GM18951 (cell line): ENCODE results near the gene SGCA.

Experiments used
- POLR2A ChIP-seq: IDR thresholded peaks from 4 replicates; pipeline ENCODE4 v1.6.1; 2011; ENCODE audit warnings: mild to moderate bottlenecking; ENCODE audit not compliant: insufficient read length, insufficient read depth; ENCODE audit errors: extremely low read depth
- in situ Hi-C: fragments of 300-500 bp; cut with MboI; formaldehyde crosslinking; loops from one replicate; pipeline ENCODE4 v1.12.0; 2022; ENCODE audit warnings: low sequenced_read_pairs, mixed read lengths, inconsistent platforms; ENCODE audit not compliant: unreplicated experiment

Gene SGCA

DNA sequence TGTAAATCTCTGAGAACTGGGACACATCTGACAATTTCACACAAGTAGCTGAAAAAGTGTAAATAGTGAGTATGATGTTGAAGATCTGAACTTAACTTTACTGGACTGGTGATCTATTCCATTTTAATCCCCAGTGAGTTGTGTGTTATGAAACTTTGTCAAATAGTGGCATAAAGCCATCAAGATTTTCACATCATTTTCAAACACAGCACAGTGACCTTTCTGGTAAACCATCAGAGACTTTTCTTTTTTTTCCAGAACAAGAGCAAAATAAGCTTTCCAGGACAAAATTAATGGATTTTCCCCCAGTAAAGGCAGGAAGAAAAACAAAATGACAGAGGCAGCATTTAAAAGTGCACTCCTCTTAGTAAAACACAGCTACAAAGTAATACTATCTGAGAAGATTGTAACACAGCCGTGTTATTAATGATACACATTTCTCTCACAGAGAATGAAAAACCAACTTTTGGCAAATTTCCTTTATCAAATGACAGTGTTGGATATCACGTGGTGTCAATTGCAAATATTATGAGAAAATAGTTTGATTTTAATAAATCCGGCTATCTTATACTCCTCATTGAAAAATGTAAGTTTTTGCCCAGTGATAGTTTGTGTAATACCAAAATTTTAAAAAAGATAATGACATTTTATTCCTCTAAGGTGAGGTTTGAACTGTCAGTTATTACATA is 52.4 kb downstream of the SGCA start:
- no peak for TF ChIP-seq POLR2A
- in situ Hi-C loops = no loop called here

DNA sequence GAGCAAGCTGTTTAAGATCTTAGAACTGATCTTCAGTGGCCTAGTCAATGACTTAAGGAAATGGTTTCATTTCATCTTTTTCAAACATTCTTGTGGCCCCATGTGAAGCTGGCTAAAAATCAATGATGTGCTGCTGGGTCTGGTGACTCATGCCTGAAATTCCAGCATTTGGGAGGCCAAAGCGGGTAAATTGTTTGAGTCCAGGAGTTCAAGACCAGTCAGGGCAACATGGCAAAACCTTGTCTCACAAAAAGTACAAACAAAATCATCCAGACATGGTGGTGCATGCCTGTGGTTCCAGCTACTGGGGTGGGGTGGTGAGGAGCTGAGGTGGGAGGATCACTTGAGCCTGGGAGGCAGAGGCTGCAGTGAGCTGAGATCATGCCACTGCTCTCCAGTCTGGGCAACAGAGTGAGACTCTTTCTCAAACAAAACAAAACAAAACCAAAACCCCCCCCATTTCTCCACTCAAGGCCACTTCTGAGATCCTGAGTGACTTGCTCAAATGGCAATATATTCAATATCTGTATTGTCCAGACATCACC is 53.0 kb downstream of the SGCA start:
- TF ChIP-seq POLR2A = no peak
- in situ Hi-C loops = no loop called here

DNA sequence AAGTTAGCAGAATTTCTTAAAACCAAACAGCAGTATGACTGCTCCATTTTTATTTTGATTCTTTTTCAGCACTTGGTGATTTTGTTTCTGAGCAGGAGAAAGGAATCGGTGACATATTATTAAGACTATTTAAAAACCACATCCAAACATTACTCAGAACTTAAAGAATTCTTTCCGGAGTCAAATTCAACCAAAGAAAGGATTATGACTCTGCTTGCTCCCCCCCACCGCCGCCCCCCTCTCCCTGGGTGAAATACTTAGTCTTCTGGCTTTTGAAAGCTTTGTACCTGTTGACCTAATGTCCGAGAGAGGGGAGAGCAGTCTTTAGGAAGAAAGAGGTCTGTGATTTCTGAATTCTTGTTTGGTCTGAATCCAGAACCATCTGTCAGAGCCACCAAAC is 53.5 kb downstream of the SGCA start:
- in situ Hi-C loops = no loop called here
- no peak for TF ChIP-seq POLR2A

GRCh38 chr17:50219939-50220465 is 54.2 kb downstream of the SGCA start:
- TF ChIP-seq POLR2A = no peak
- in situ Hi-C loops = no loop called here

DNA sequence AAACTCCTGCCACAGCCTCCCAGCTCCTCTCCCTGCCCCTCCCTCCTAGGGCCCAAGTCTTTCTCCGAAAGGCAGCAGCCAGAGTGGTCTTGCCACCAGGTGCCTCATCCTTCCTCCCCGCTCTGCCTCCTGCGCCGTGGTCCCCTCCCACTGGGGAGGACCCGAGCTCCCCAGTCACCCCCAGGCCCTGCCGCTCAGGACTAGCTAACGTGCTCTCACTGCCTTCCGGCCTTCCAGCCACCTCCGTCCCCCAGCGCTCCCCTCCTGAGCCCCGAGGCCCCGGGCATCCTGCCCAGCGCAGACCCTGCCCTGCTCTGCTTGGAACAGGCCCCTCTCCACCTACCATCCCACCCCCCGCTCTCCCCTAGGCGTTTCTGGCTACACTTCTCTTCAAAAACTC is 55.0 kb downstream of the SGCA start:
- in situ Hi-C loops = no loop called here
- no peak for TF ChIP-seq POLR2A

GRCh38 chr17:50221266-50221863 is 55.6 kb downstream of the SGCA start:
- TF ChIP-seq POLR2A = no peak
- in situ Hi-C loops = no loop called here

DNA sequence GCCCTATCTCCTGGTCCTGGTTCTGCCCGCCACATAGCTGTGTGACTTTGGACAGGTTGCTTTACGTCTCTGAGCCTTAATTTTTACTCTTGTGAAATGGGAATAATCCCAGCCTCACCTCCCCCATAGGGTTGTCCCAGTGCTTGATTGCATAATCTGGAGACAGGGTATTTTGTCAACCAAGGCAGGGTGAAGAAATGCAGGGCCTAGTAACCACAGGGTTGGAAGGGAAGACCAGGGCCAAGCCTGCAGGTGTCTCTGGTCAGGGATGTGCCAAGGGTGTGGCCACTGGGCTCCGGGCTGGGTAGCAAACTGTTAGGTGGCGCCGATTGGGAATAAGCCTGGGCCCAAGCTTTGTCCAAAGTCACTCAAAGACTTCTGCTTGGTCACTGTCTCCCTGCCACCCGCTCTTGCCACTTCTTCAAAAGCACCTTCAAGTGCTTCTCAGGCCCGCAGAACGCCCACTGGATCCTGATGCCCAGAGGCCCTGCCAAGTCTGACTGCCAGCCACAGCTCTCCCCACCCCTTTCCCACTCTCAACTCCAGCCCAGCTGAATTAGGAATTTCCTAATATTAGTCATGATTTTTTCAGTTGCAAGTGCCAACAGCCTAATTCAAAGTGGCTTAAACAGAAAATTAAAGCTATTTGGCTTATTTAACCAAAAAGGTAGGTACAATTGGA is 56.2 kb downstream of the SGCA start:
- in situ Hi-C loops = no loop called here
- TF ChIP-seq POLR2A = no peak

DNA sequence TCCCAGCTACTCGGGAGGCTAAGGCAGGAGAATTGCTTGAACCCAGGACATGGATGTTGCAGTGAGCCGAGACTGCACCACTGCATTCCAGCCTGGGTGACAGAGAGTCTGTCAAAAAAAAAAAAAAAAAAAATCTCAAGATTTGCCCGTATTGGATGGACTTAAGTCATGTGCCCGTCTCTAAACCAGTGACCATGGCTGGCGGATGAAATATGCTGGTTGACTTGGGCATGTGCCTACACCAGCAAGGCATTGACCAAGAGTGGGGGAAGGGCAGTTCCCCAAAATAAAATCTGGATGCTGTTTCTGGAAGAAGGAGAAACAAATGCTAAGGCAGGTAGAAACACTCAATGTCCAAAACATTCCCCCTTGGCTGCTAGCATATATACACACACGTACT is 57.1 kb downstream of the SGCA start:
- in situ Hi-C loops = no loop called here

More for the DNA sequence above, 57.1 kb downstream of the SGCA start:
- no peak for TF ChIP-seq POLR2A
